HepG2 (cell line): ENCODE results near the gene CXCR5. TPM values are rescaled to one million over a fixed set of nuclear protein-coding genes. Genes with fewer than 3 reads are reported as not detected.

Experiments
- AGO1 ChIP-seq: fragments of 200-400 bp; formaldehyde crosslinking; IDR thresholded peaks from 2 replicates; pipeline ENCODE4 v1.6.1; 2017; ENCODE audit warnings: mild to moderate bottlenecking, low read depth, low read length, moderate library complexity; ENCODE audit not compliant: poor library complexity, severe bottlenecking
- AGO2 ChIP-seq: fragments of 200-400 bp; formaldehyde crosslinking; optimal IDR thresholded peaks from 2 replicates; pipeline ENCODE3; 2017; ENCODE audit warnings: mild to moderate bottlenecking, low read depth, low read length, moderate library complexity
- ARID2 ChIP-seq: sonication (generic); formaldehyde crosslinking; IDR thresholded peaks from 2 replicates; pipeline ENCODE4 v1.8.1; 2022; ENCODE audit warnings: mild to moderate bottlenecking, missing genetic modification reagents, borderline replicate concordance
- ATF2 ChIP-seq: sonication (generic); formaldehyde crosslinking; IDR thresholded peaks from 2 replicates; pipeline ENCODE4 v1.4.0; 2020; ENCODE audit warnings: missing genetic modification reagents
- CREM ChIP-seq, 2 experiments: sonication (generic) in 1 of 2; formaldehyde crosslinking in 1 of 2; IDR thresholded peaks; 2 replicates each; pipeline versions ENCODE4 v1.4.0 to v1.6.1; 2016 to 2020; ENCODE audit warnings: antibody characterized with exemption in 1 of 2, mild to moderate bottlenecking in 1 of 2, missing genetic modification reagents in 1 of 2
- CSRNP2 ChIP-seq: sonication (generic); formaldehyde crosslinking; conservative IDR thresholded peaks from 2 replicates; pipeline ENCODE4 v1.8.0; 2022; ENCODE audit warnings: low read depth, missing genetic modification reagents
- GABPB1 ChIP-seq: IDR thresholded peaks from 2 replicates; pipeline ENCODE4 v1.6.1; 2016; ENCODE audit warnings: mild to moderate bottlenecking, missing genetic modification reagents, moderate library complexity, missing compliant biosample characterization
- GATA4 ChIP-seq: sonication (generic); IDR thresholded peaks from 2 replicates; pipeline ENCODE4 v1.6.1; 2016; ENCODE audit warnings: antibody characterized with exemption, low read depth, borderline replicate concordance
- HNRNPL ChIP-seq: fragments of 200-400 bp; formaldehyde crosslinking; IDR thresholded peaks from 2 replicates; pipeline ENCODE4 v1.6.1; 2017; ENCODE audit warnings: mild to moderate bottlenecking, low read depth, low read length
- IKZF1 ChIP-seq: fragments of 450-650 bp; IDR thresholded peaks from 2 replicates; pipeline ENCODE4 v1.7.1; 2016
- RFXAP ChIP-seq: sonication (generic); formaldehyde crosslinking; IDR thresholded peaks from 2 replicates; pipeline ENCODE4 v1.4.0; 2020; ENCODE audit warnings: missing genetic modification reagents, borderline replicate concordance
- RNF219 ChIP-seq: sonication (generic); formaldehyde crosslinking; IDR thresholded peaks from 2 replicates; pipeline ENCODE4 v1.5.0; 2020; ENCODE audit warnings: mild to moderate bottlenecking, missing genetic modification reagents
- SNAPC2 ChIP-seq: sonication (generic); formaldehyde crosslinking; IDR thresholded peaks from 2 replicates; pipeline ENCODE4 v1.8.1; 2022; ENCODE audit warnings: mild to moderate bottlenecking, missing genetic modification reagents
- TARDBP ChIP-seq: sonication (generic); formaldehyde crosslinking; IDR thresholded peaks from 2 replicates; pipeline ENCODE4 v1.8.0; 2022; ENCODE audit warnings: mild to moderate bottlenecking, missing genetic modification reagents
- TBL1XR1 ChIP-seq: fragments of 150-350 bp; IDR thresholded peaks from 2 replicates; pipeline ENCODE4 v1.6.1; 2014; ENCODE audit warnings: borderline replicate concordance, low read length; ENCODE audit not compliant: partially characterized antibody
- ZBTB42 ChIP-seq: sonication (generic); formaldehyde crosslinking; IDR thresholded peaks from 2 replicates; pipeline ENCODE4 v1.5.0; 2020; ENCODE audit warnings: mild to moderate bottlenecking, missing genetic modification reagents
- ZFY ChIP-seq: sonication (generic); formaldehyde crosslinking; IDR thresholded peaks from 2 replicates; pipeline ENCODE4 v1.4.0; 2020; ENCODE audit warnings: missing genetic modification reagents
- ZMAT3 ChIP-seq: sonication (generic); formaldehyde crosslinking; conservative IDR thresholded peaks from 2 replicates; pipeline ENCODE4 v1.7.0; 2021; ENCODE audit warnings: missing genetic modification reagents
- ZNF253 ChIP-seq: sonication (generic); formaldehyde crosslinking; IDR thresholded peaks from 2 replicates; pipeline ENCODE4 v1.8.0; 2022; ENCODE audit warnings: mild to moderate bottlenecking, missing genetic modification reagents, borderline replicate concordance
- ZNF768 ChIP-seq: sonication (generic); formaldehyde crosslinking; IDR thresholded peaks from 2 replicates; pipeline ENCODE4 v1.4.0; 2020; ENCODE audit warnings: missing genetic modification reagents
- polyA plus RNA-seq, 8 experiments: library from polyadenylated mRNA; depleted of rRNA in 3 of 8; stranded (reverse) in 7 of 8; unstranded in 1 of 8; fragments of >200 nt; fragmentation: Illumina TruSeq in 4 of 8; extraction: Trizol in 4 of 8; gene quantifications; 2 replicates each; pipeline versions ENCODE4 v1.2.1 to v1.2.3, GENCODE V29; 2011 to 2016; ENCODE audit warnings: low read depth in 4 of 8, missing spikeins in 1 of 8, mixed read lengths in 1 of 8; ENCODE audit not compliant: insufficient read depth in 1 of 8
- total RNA-seq, 5 experiments: library from RNA; depleted of rRNA; stranded (reverse); fragments of >200 nt; fragmentation: Illumina TruSeq; extraction: Trizol; gene quantifications; 2 replicates each; pipeline ENCODE4 v1.2.3, GENCODE V29; 2016; ENCODE audit warnings: low read depth in 1 of 5

The CXCR5 gene
- total and polyA plus RNA-seq, 2 of the 13 experiments (the other 11 are each of a cell fraction or from before 2014, with no cell fraction given): not detected

- TF ChIP-seq ATF2: no peak; the same call in 1 of the 2 replicates
- TF ChIP-seq ZNF253: no peak
- no peak for TF ChIP-seq SNAPC2 (CRISPR knock-in tag)
- no peak for TF ChIP-seq ZMAT3 (CRISPR knock-in tag)
- peak; percentile 32; the same call in 1 of the 2 replicates for TF ChIP-seq ZFY (CRISPR knock-in tag)
- no peak; the same call in 1 of the 2 replicates for TF ChIP-seq GABPB1 (CRISPR knock-in tag)
- no peak for TF ChIP-seq ZNF768 (CRISPR knock-in tag)
- TF ChIP-seq TBL1XR1: no peak
- TF ChIP-seq GATA4: no peak
- no peak for TF ChIP-seq ZBTB42 (CRISPR knock-in tag)
- peak; percentile 92 for TF ChIP-seq HNRNPL
- no peak; the same call in 1 of the 2 replicates for TF ChIP-seq TARDBP (CRISPR knock-in tag)
- no peak for TF ChIP-seq AGO1
- no peak for TF ChIP-seq ARID2 (CRISPR knock-in tag)
- TF ChIP-seq RNF219 (CRISPR knock-in tag): no peak
- TF ChIP-seq IKZF1: no peak
- TF ChIP-seq CREM (IDR thresholded peaks at IDR 0.05): no peak; the same call in 1 of the 2 replicates
- no peak for TF ChIP-seq CREM (CRISPR knock-in tag; IDR thresholded peaks at IDR 0.05)
- TF ChIP-seq AGO2: peak; percentile 80
- peak; percentile 96 for TF ChIP-seq RFXAP (CRISPR knock-in tag)
- TF ChIP-seq CSRNP2 (CRISPR knock-in tag): no peak
Measured at GRCh38 chr11:118911113-118911879, 27.6 kb downstream of the CXCR5 start (continued).
